IMR-90 (cell line): ENCODE data around the gene HOXB7. TPM values are rescaled to one million over a fixed set of nuclear protein-coding genes. Genes with fewer than 3 reads are reported as not detected.

Experiments
- ATAC-seq: fragments of 200-7000 bp; cut with Tn5 transposase; 2 replicates; pipeline ENCODE4 v1.9.1; 2020; ENCODE audit warnings: low read depth, mild to moderate bottlenecking, moderate library complexity
- BruUV-seq: library from RNA; stranded (reverse); fragments of 400-500 nt; replicated peaks from 2 replicates; lab custom pipeline; 2021; lab: Mats Ljungman, UMichigan
- CTCF ChIA-PET: fragments of 300-600 bp; formaldehyde crosslinking; extraction: SDS; loops from one replicate; lab custom pipeline; 2021; ENCODE audit warnings: antibody characterized with exemption; lab: Yijun Ruan, JAX
- POLR2A ChIA-PET: fragments of 300-600 bp; sonication (Branson Sonifier 250); formaldehyde crosslinking; loops from one replicate; lab custom pipeline; 2022; ENCODE audit warnings: antibody characterized with exemption; ENCODE audit not compliant: unreplicated experiment; lab: Charles Lee
- DNase-seq: peaks from one replicate; pipeline ENCODE4 v3.0.0; 2013
- H2AFZ ChIP-seq: replicated peaks from 2 replicates; pipeline ENCODE3; 2013; ENCODE audit warnings: low read length, mild to moderate bottlenecking; ENCODE audit not compliant: poor library complexity
- H2AK5ac ChIP-seq: 2 replicates; pipeline ENCODE4 v1.6.1; 2013; ENCODE audit warnings: low read depth, low read length, inconsistent platforms
- H2AK9ac ChIP-seq: replicated peaks from 2 replicates; pipeline ENCODE3; 2013; ENCODE audit warnings: mild to moderate bottlenecking, low read depth, low read length, moderate library complexity; ENCODE audit not compliant: poor library complexity
- H2BK120ac ChIP-seq: 2 replicates; pipeline ENCODE4 v1.6.1; 2013; ENCODE audit warnings: low read depth, low read length, inconsistent platforms
- H2BK15ac ChIP-seq: 3 replicates; pipeline ENCODE4 v1.6.1; 2013; ENCODE audit warnings: low read depth, low read length, inconsistent platforms
- H2BK20ac ChIP-seq: 2 replicates; pipeline ENCODE4 v1.6.1; 2013; ENCODE audit warnings: low read depth, mild to moderate bottlenecking, inconsistent platforms, low read length, moderate library complexity
- H2BK5ac ChIP-seq: 2 replicates; pipeline ENCODE4 v1.6.1; 2013; ENCODE audit warnings: mild to moderate bottlenecking, low read depth, low read length, inconsistent platforms; ENCODE audit not compliant: poor library complexity, severe bottlenecking
- H3K14ac ChIP-seq: replicated peaks from 2 replicates; pipeline ENCODE4 v1.6.1; 2013; ENCODE audit warnings: low read depth, low read length, inconsistent platforms
- H3K18ac ChIP-seq: 2 replicates; pipeline ENCODE4 v1.6.1; 2013; ENCODE audit warnings: low read depth, low read length, control low read depth
- H3K23ac ChIP-seq: 2 replicates; pipeline ENCODE4 v1.6.1; 2013; ENCODE audit warnings: low read depth, low read length, inconsistent platforms
- H3K27ac ChIP-seq: 2 replicates; pipeline ENCODE4 v1.5.1; 2013; ENCODE audit warnings: mild to moderate bottlenecking, control low read depth, low read length; ENCODE audit not compliant: insufficient read depth
- H3K27me3 ChIP-seq: 2 replicates; pipeline ENCODE4 v1.6.1; 2013; ENCODE audit warnings: low read length; ENCODE audit not compliant: control insufficient read depth, insufficient read depth
- H3K36me3 ChIP-seq: 2 replicates; pipeline ENCODE4 v1.6.1; 2013; ENCODE audit warnings: low read length, mixed read lengths; ENCODE audit not compliant: control insufficient read depth, insufficient read depth
- H3K4ac ChIP-seq: 2 replicates; pipeline ENCODE4 v1.6.1; 2013; ENCODE audit warnings: low read depth, low read length, inconsistent platforms
- H3K4me1 ChIP-seq: 2 replicates; pipeline ENCODE4 v1.6.1; 2013; ENCODE audit warnings: low read length, mixed read lengths; ENCODE audit not compliant: control insufficient read depth, insufficient read depth
- H3K4me2 ChIP-seq: 2 replicates; pipeline ENCODE4 v1.6.1; 2013; ENCODE audit warnings: low read depth, mild to moderate bottlenecking, control low read depth, low read length, moderate library complexity
- H3K4me3 ChIP-seq: 2 replicates; pipeline ENCODE4 v1.5.1; 2013; ENCODE audit warnings: low read depth, mild to moderate bottlenecking, control low read depth, low read length, moderate library complexity; ENCODE audit not compliant: insufficient read depth
- H3K56ac ChIP-seq: 2 replicates; pipeline ENCODE4 v1.6.1; 2013; ENCODE audit warnings: low read length, inconsistent platforms; ENCODE audit not compliant: insufficient read depth; ENCODE audit errors: extremely low read depth
- H3K79me1 ChIP-seq, 2 experiments: 2 replicates each; pipeline ENCODE4 v1.6.1; 2013; ENCODE audit warnings: low read length in 2 of 2, inconsistent platforms in 1 of 2, low read depth in 1 of 2
- H3K9ac ChIP-seq: 2 replicates; pipeline ENCODE4 v1.6.1; 2013; ENCODE audit warnings: low read depth, low read length, control low read depth
- H3K9me1 ChIP-seq: 2 replicates; pipeline ENCODE4 v1.6.1; 2013; ENCODE audit warnings: low read length, inconsistent platforms; ENCODE audit not compliant: insufficient read depth
- H3K9me3 ChIP-seq: 2 replicates; pipeline ENCODE4 v1.6.1; 2013; ENCODE audit warnings: low read length; ENCODE audit not compliant: control insufficient read depth, insufficient read depth
- H4K20me1 ChIP-seq: 2 replicates; pipeline ENCODE4 v1.6.1; 2013; ENCODE audit warnings: low read length, inconsistent platforms; ENCODE audit not compliant: insufficient read depth
- H4K5ac ChIP-seq: 2 replicates; pipeline ENCODE4 v1.6.1; 2013; ENCODE audit warnings: mild to moderate bottlenecking, low read depth, low read length, control low read depth
- H4K8ac ChIP-seq, 2 experiments: 2 replicates each; pipeline ENCODE4 v1.6.1; 2013; ENCODE audit warnings: low read depth in 2 of 2, low read length in 2 of 2, control low read depth in 1 of 2, inconsistent platforms in 1 of 2
- H4K91ac ChIP-seq: 2 replicates; pipeline ENCODE4 v1.6.1; 2013; ENCODE audit warnings: low read depth, low read length, inconsistent platforms; ENCODE audit not compliant: insufficient read depth
- FOS ChIP-seq: fragments of 150-350 bp; IDR thresholded peaks from 2 replicates; pipeline ENCODE4 v1.6.1; 2016; ENCODE audit warnings: low read depth, low read length
- MXI1 ChIP-seq: IDR thresholded peaks from 2 replicates; pipeline ENCODE4 v1.6.1; 2012; ENCODE audit warnings: low read depth, mild to moderate bottlenecking, low read length, moderate library complexity, borderline replicate concordance
- NFE2L2 ChIP-seq: fragments of 150-350 bp; IDR thresholded peaks from 2 replicates; pipeline ENCODE4 v1.6.1; 2016; ENCODE audit warnings: low read depth, mild to moderate bottlenecking, low read length
- POLR2A ChIP-seq: IDR thresholded peaks from 2 replicates; pipeline ENCODE4 v1.6.1; 2012; ENCODE audit warnings: mild to moderate bottlenecking, low read depth, low read length
- RAD21 ChIP-seq: IDR thresholded peaks from 2 replicates; pipeline ENCODE4 v1.6.1; 2012; ENCODE audit warnings: low read length, improper control_type of control experiment
- RFX5 ChIP-seq: IDR thresholded peaks from 2 replicates; pipeline ENCODE4 v1.8.0; 2012; ENCODE audit warnings: low read depth, mild to moderate bottlenecking, low read length, moderate library complexity
- SMC3 ChIP-seq: fragments of 150-350 bp; IDR thresholded peaks from 2 replicates; pipeline ENCODE4 v1.6.1; 2016; ENCODE audit warnings: low read depth, mild to moderate bottlenecking, antibody characterized with exemption, low read length, moderate library complexity
- WGBS, 2 experiments: methylation state at CpG; one replicate each; pipeline versions ENCODE4 v1.1.5 to v1.1.7; 2013; ENCODE audit warnings: missing lambda C conversion rate in 2 of 2; ENCODE audit not compliant: insufficient read length in 1 of 2; ENCODE audit errors: extremely low coverage in 2 of 2; 5-methylcytosine and 5-hydroxymethylcytosine counted together
- dilution Hi-C: fragments of 300-500 bp; cut with HindIII; formaldehyde crosslinking; loops from one replicate; pipeline ENCODE4 v1.14.3; 2018; ENCODE audit warnings: low sequenced_read_pairs; ENCODE audit not compliant: unreplicated experiment
- in situ Hi-C: fragments of 300-500 bp; cut with MboI; formaldehyde crosslinking; loops from 3 replicates; pipeline ENCODE4 v1.14.3; 2019; ENCODE audit warnings: low sequenced_read_pairs, inconsistent platforms, mixed read lengths
- intact Hi-C: fragments of 100-400 bp; cut with micrococcal nuclease; formaldehyde crosslinking; loops from 2 replicates; pipeline ENCODE4 v1.10.0; 2022
- polyA plus RNA-seq, 3 experiments: library from polyadenylated mRNA; depleted of rRNA; stranded (reverse); fragments of >200 nt; gene quantifications; 2 replicates each; pipeline ENCODE4 v1.2.3, GENCODE V29; 2012; ENCODE audit warnings: low replicate concordance in 1 of 3
- total RNA-seq: library from RNA; depleted of rRNA; stranded (reverse); fragments of >200 nt; gene quantifications from 2 replicates; pipeline ENCODE4 v1.2.3, GENCODE V29; 2012
- TF ChIP-seq, protein P1 (sequence below): conservative IDR thresholded peaks from 2 replicates; pipeline ENCODE4 v1.5.1; 2012; ENCODE audit warnings: mild to moderate bottlenecking, low read depth, low read length, improper control_type of control experiment

HOXB7 gene
- total and polyA plus RNA-seq, 2 of the 4 experiments (the other 2 are of a cell fraction): 1.8 to 6.7 TPM

GRCh38 chr17:48618256-48618896 lies 7.6 kb upstream of the HOXB7 start:
- H2AK5ac ChIP-seq: no peak overlapping the region
- dilution Hi-C loops: no loop called here
- H3K4me2 ChIP-seq: 0 out of 2 replicates have a peak overlapping the region, but pooled peaks have one; percentile 18
- WGBS, 2 experiments: 3% methylated on average over 8 of the region's 25 CpGs; no CpG with 5 or more reads in 1 of the 2 experiments
- no peaks in the 10 kb centered on the region for H3K79me1 ChIP-seq
- H2BK20ac ChIP-seq: no peak overlapping the region
- peaks cover 4% of the 10 kb centered on the region; the same call in 1 of the 2 replicates for H4K20me1 ChIP-seq
- H2AK9ac ChIP-seq: no peak overlapping the region
- ATAC-seq (peak; percentile 93), DNase-seq (peak; percentile 79)
- H3K9me1 ChIP-seq: no peaks in the 10 kb centered on the region
- H3K4me3 ChIP-seq: no peak overlapping the region
- H4K5ac ChIP-seq: no peak overlapping the region
- CTCF ChIA-PET: interaction anchor here (0.6 to 1.5 kb wide), 7 partner anchors 9 to 593 kb away, joined by 3 read pairs; no protein-coding TSS in a partner anchor
- H3K14ac ChIP-seq: no peak overlapping the region
- H3K27me3 ChIP-seq: peaks cover 79% of the 10 kb centered on the region
- H3K36me3 ChIP-seq: no peaks in the 10 kb centered on the region
- H3K4ac ChIP-seq: no peak overlapping the region
- H3K9me3 ChIP-seq: peaks cover 9% of the 10 kb centered on the region
- peak overlapping the region; percentile 45; the same call in 1 of the 2 replicates for H3K23ac ChIP-seq
- no peak overlapping the region for H4K8ac ChIP-seq
- POLR2A ChIA-PET: no interaction called here
- no peak overlapping the region for H2BK5ac ChIP-seq
- no peaks in the 10 kb centered on the region; the same call in 1 of the 2 replicates for H3K4me1 ChIP-seq
- intact Hi-C loops: loop anchor here (1.0 to 2.0 kb wide), 6 partner anchors 282 to 592 kb away; no protein-coding TSS in a partner anchor
- H4K91ac ChIP-seq: no peak overlapping the region
- in situ Hi-C loops: no loop called here
- TF ChIP-seq FOS (no peak), MXI1 (0 out of 2 replicates have a peak, but pooled peaks have one; percentile 9), RFX5 (no peak), SMC3 (peak; percentile 94), POLR2A (peak; percentile 57; the same call in 1 of the 2 replicates), NFE2L2 (no peak), RAD21 (peak; percentile 97)
- TF ChIP-seq, protein P1, sequence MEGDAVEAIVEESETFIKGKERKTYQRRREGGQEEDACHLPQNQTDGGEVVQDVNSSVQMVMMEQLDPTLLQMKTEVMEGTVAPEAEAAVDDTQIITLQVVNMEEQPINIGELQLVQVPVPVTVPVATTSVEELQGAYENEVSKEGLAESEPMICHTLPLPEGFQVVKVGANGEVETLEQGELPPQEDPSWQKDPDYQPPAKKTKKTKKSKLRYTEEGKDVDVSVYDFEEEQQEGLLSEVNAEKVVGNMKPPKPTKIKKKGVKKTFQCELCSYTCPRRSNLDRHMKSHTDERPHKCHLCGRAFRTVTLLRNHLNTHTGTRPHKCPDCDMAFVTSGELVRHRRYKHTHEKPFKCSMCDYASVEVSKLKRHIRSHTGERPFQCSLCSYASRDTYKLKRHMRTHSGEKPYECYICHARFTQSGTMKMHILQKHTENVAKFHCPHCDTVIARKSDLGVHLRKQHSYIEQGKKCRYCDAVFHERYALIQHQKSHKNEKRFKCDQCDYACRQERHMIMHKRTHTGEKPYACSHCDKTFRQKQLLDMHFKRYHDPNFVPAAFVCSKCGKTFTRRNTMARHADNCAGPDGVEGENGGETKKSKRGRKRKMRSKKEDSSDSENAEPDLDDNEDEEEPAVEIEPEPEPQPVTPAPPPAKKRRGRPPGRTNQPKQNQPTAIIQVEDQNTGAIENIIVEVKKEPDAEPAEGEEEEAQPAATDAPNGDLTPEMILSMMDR: peak; percentile 98
- no peak overlapping the region for H3K56ac ChIP-seq
- no peak overlapping the region for H2AFZ ChIP-seq
- no peak overlapping the region for H2BK120ac ChIP-seq
- no TSS peak for BruUV-seq
- no peak overlapping the region for H3K9ac ChIP-seq
- H3K27ac ChIP-seq: no peak overlapping the region
- H3K18ac ChIP-seq: no peak overlapping the region
- no peak overlapping the region for H2BK15ac ChIP-seq
